ENCODE measurements around the gene FAM124B.

The FAM124B gene

GRCh38 chr2:224362094-224362493 is 39.8 kb downstream of the FAM124B start:
- DNase-seq (ENCODE audit: low read depth) = no peak
- H3K4me3 ChIP-seq (ENCODE audit: low read depth, low read length) = no peak overlapping the region
- no peak for TF ChIP-seq MYC (IDR thresholded peaks at IDR 0.05; ENCODE audit: low read depth, low read length)
- TF ChIP-seq MAX (IDR thresholded peaks at IDR 0.05; ENCODE audit: low read depth, low read length) = no peak
- TF ChIP-seq CTCF (IDR thresholded peaks at IDR 0.05; ENCODE audit: low read depth, low read length) = no peak
- no peak for TF ChIP-seq POLR2A (IDR thresholded peaks at IDR 0.05; ENCODE audit: extremely low read depth, insufficient read length)

- no peak for DNase-seq (ENCODE audit: low read depth)
- no peak for TF ChIP-seq MYC (IDR thresholded peaks at IDR 0.05; ENCODE audit: low read depth, low read length)
- TF ChIP-seq MAX (IDR thresholded peaks at IDR 0.05; ENCODE audit: low read depth, low read length) = no peak
- no peak for TF ChIP-seq CTCF (IDR thresholded peaks at IDR 0.05; ENCODE audit: low read depth, low read length)
- TF ChIP-seq POLR2A (IDR thresholded peaks at IDR 0.05; ENCODE audit: extremely low read depth, insufficient read length) = no peak
- no peak overlapping the region for H3K4me3 ChIP-seq (ENCODE audit: low read depth, low read length)
Observed at GRCh38 chr2:224360801-224361251, 41.1 kb downstream of the FAM124B start.

- no peak overlapping the region for H3K4me3 ChIP-seq (ENCODE audit: low read depth, low read length)
- TF ChIP-seq POLR2A (IDR thresholded peaks at IDR 0.05; ENCODE audit: extremely low read depth, insufficient read length) (no peak), MYC (IDR thresholded peaks at IDR 0.05; ENCODE audit: low read depth, low read length) (no peak), CTCF (IDR thresholded peaks at IDR 0.05; ENCODE audit: low read depth, low read length) (peak; percentile 52), MAX (IDR thresholded peaks at IDR 0.05; ENCODE audit: low read depth, low read length) (0 out of 2 replicates have a peak, but pooled peaks have one; percentile 26)
- DNase-seq (ENCODE audit: low read depth) = peak; percentile 24
Observed at GRCh38 chr2:224359569-224359968, 42.3 kb downstream of the FAM124B start.

- TF ChIP-seq CTCF (IDR thresholded peaks at IDR 0.05; ENCODE audit: low read depth, low read length) = peak; percentile 49
- TF ChIP-seq POLR2A (IDR thresholded peaks at IDR 0.05; ENCODE audit: extremely low read depth, insufficient read length) = no peak
- TF ChIP-seq MYC (IDR thresholded peaks at IDR 0.05; ENCODE audit: low read depth, low read length) = 0 out of 2 replicates have a peak, but pooled peaks have one; percentile 19
- H3K4me3 ChIP-seq (ENCODE audit: low read depth, low read length) = no peak overlapping the region
- peak; percentile 80 for DNase-seq (ENCODE audit: low read depth)
Observed at GRCh38 chr2:224357098-224357901, 44.6 kb downstream of the FAM124B start.

- no peak for TF ChIP-seq POLR2A (IDR thresholded peaks at IDR 0.05; ENCODE audit: extremely low read depth, insufficient read length)
- no peak for TF ChIP-seq CTCF (IDR thresholded peaks at IDR 0.05; ENCODE audit: low read depth, low read length)
- TF ChIP-seq MYC (IDR thresholded peaks at IDR 0.05; ENCODE audit: low read depth, low read length) = no peak
- no peak for TF ChIP-seq MAX (IDR thresholded peaks at IDR 0.05; ENCODE audit: low read depth, low read length)
- no peak overlapping the region for H3K4me3 ChIP-seq (ENCODE audit: low read depth, low read length)
- DNase-seq (ENCODE audit: low read depth) = no peak
Observed at GRCh38 chr2:224354632-224355211, 47.2 kb downstream of the FAM124B start.
